SK-N-SH treated with all-trans-retinoic acid at 6 μM for 48 hours (cell line): ENCODE data around the gene ESYT3.

Experiments
- ATAC-seq: fragments of 200-7000 bp; cut with Tn5 transposase; 3 replicates; pipeline ENCODE4 v1.9.1; 2020; ENCODE audit warnings: mild to moderate bottlenecking, moderate library complexity
- ARNTL ChIP-seq: fragments of 450-650 bp; formaldehyde crosslinking; IDR thresholded peaks from 2 replicates; pipeline ENCODE4 v1.5.0; 2020; ENCODE audit warnings: low read depth, mild to moderate bottlenecking, moderate library complexity, borderline replicate concordance
- BACH2 ChIP-seq: fragments of 250-450 bp; sonication (Bioruptor Pico); IDR thresholded peaks from 2 replicates; pipeline ENCODE4 v1.9.0; 2021; ENCODE audit warnings: mild to moderate bottlenecking, borderline replicate concordance
- CSDC2 ChIP-seq: fragments of 250-450 bp; sonication (Bioruptor Pico); IDR thresholded peaks from 2 replicates; pipeline ENCODE4 v1.5.0; 2020; ENCODE audit warnings: mild to moderate bottlenecking, moderate library complexity
- ESRRG ChIP-seq: fragments of 250-450 bp; sonication (Bioruptor Pico); IDR thresholded peaks from 2 replicates; pipeline ENCODE4 v1.6.1; 2021; ENCODE audit warnings: mild to moderate bottlenecking
- GLIS3 ChIP-seq: fragments of 250-450 bp; sonication (Bioruptor Pico); IDR thresholded peaks from 2 replicates; pipeline ENCODE4 v1.5.0; 2020; ENCODE audit warnings: mild to moderate bottlenecking, moderate library complexity
- OSR1 ChIP-seq: fragments of 250-450 bp; sonication (Bioruptor Pico); IDR thresholded peaks from 2 replicates; pipeline ENCODE4 v1.8.0; 2022; ENCODE audit warnings: moderate library complexity, mild to moderate bottlenecking, inconsistent platforms
- PPARA ChIP-seq: fragments of 250-450 bp; sonication (Bioruptor Pico); IDR thresholded peaks from 2 replicates; pipeline ENCODE4 v1.5.0; 2020; ENCODE audit warnings: mild to moderate bottlenecking, borderline replicate concordance
- RARB ChIP-seq: fragments of 250-450 bp; sonication (Bioruptor Pico); IDR thresholded peaks from 2 replicates; pipeline ENCODE4 v1.8.0; 2021; ENCODE audit warnings: mild to moderate bottlenecking, moderate library complexity
- SNAI2 ChIP-seq: fragments of 250-450 bp; sonication (Bioruptor Pico); IDR thresholded peaks from 2 replicates; pipeline ENCODE4 v1.5.0; 2020; ENCODE audit warnings: mild to moderate bottlenecking, moderate library complexity
- TCF4 ChIP-seq: fragments of 250-450 bp; sonication (Bioruptor Pico); IDR thresholded peaks from 2 replicates; pipeline ENCODE4 v1.8.0; 2021; ENCODE audit warnings: mild to moderate bottlenecking, moderate library complexity, borderline replicate concordance
- TOX ChIP-seq: fragments of 250-450 bp; sonication (Bioruptor Pico); IDR thresholded peaks from 2 replicates; pipeline ENCODE4 v1.8.0; 2021; ENCODE audit warnings: mild to moderate bottlenecking, moderate library complexity, borderline replicate concordance
- ZC3H10 ChIP-seq: fragments of 250-450 bp; sonication (Bioruptor Pico); IDR thresholded peaks from 2 replicates; pipeline ENCODE4 v1.5.1; 2021; ENCODE audit warnings: mild to moderate bottlenecking, moderate library complexity
- ZFP3 ChIP-seq: fragments of 250-450 bp; sonication (Bioruptor Pico); IDR thresholded peaks from 2 replicates; pipeline ENCODE4 v1.5.0; 2020; ENCODE audit warnings: mild to moderate bottlenecking, moderate library complexity
- ZFP30 ChIP-seq: fragments of 450-650 bp; formaldehyde crosslinking; IDR thresholded peaks from 2 replicates; pipeline ENCODE4 v1.5.0; 2022; ENCODE audit warnings: mild to moderate bottlenecking, moderate library complexity
- ZNF565 ChIP-seq: fragments of 450-650 bp; formaldehyde crosslinking; conservative IDR thresholded peaks from 2 replicates; pipeline ENCODE4 v1.5.0; 2020; ENCODE audit warnings: low read depth, mild to moderate bottlenecking, moderate library complexity
- ZNF70 ChIP-seq: fragments of 450-650 bp; formaldehyde crosslinking; IDR thresholded peaks from 2 replicates; pipeline ENCODE4 v1.5.0; 2020; ENCODE audit warnings: mild to moderate bottlenecking, moderate library complexity
- ZNF8 ChIP-seq: fragments of 450-650 bp; formaldehyde crosslinking; IDR thresholded peaks from 2 replicates; pipeline ENCODE4 v1.5.0; 2020; ENCODE audit warnings: mild to moderate bottlenecking, moderate library complexity
- TF ChIP-seq, protein P1 (sequence below): fragments of 250-450 bp; sonication (Bioruptor Pico); IDR thresholded peaks from 2 replicates; pipeline ENCODE4 v1.8.0; 2020; ENCODE audit warnings: mild to moderate bottlenecking, moderate library complexity, borderline replicate concordance
- TF ChIP-seq, protein P2 (sequence below): fragments of 250-450 bp; sonication (Bioruptor Pico); IDR thresholded peaks from 2 replicates; pipeline ENCODE4 v1.5.0; 2020; ENCODE audit warnings: mild to moderate bottlenecking, moderate library complexity
- TF ChIP-seq, protein P3 (sequence below): fragments of 250-450 bp; sonication (Bioruptor Pico); IDR thresholded peaks from 2 replicates; pipeline ENCODE4 v1.8.0; 2021; ENCODE audit warnings: low read depth, mild to moderate bottlenecking, moderate library complexity, borderline replicate concordance
- TF ChIP-seq, protein P4 (sequence below): fragments of 250-450 bp; sonication (Bioruptor Pico); IDR thresholded peaks from 2 replicates; pipeline ENCODE4 v1.5.1; 2021; ENCODE audit warnings: mild to moderate bottlenecking, moderate library complexity

Gene ESYT3

DNA sequence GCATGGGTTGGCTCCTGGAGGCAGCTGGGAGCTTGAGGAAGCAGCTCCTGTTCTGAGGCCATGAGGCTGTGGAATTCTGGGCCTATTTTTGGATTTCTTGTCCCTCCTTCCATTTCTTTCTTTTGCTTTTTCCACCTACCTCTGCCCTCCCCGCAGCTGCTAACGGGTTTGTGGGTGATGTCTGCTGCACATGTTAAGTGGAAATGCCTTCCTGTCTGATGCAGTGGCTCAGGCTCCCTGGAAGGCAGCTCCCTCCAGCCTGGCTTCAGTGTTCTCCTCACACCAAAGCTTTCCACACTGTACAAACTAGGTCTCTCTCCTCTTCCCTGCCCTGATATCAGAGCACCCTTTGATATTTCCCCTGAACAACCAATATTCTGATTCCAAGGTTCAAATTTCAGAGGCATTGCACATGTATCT, 33.8 kb upstream of the ESYT3 start:
- no peak for TF ChIP-seq SNAI2 (CRISPR knock-in tag)
- no peak for TF ChIP-seq TOX (CRISPR knock-in tag)
- no peak for TF ChIP-seq ZFP30 (CRISPR knock-in tag)
- TF ChIP-seq ESRRG (CRISPR knock-in tag): no peak
- TF ChIP-seq BACH2: no peak
- TF ChIP-seq, protein P1, sequence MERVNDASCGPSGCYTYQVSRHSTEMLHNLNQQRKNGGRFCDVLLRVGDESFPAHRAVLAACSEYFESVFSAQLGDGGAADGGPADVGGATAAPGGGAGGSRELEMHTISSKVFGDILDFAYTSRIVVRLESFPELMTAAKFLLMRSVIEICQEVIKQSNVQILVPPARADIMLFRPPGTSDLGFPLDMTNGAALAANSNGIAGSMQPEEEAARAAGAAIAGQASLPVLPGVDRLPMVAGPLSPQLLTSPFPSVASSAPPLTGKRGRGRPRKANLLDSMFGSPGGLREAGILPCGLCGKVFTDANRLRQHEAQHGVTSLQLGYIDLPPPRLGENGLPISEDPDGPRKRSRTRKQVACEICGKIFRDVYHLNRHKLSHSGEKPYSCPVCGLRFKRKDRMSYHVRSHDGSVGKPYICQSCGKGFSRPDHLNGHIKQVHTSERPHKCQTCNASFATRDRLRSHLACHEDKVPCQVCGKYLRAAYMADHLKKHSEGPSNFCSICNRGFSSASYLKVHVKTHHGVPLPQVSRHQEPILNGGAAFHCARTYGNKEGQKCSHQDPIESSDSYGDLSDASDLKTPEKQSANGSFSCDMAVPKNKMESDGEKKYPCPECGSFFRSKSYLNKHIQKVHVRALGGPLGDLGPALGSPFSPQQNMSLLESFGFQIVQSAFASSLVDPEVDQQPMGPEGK (CRISPR knock-in tag): no peak
- TF ChIP-seq, all 23 proteins: peak for 0
- ATAC-seq: no peak

DNA sequence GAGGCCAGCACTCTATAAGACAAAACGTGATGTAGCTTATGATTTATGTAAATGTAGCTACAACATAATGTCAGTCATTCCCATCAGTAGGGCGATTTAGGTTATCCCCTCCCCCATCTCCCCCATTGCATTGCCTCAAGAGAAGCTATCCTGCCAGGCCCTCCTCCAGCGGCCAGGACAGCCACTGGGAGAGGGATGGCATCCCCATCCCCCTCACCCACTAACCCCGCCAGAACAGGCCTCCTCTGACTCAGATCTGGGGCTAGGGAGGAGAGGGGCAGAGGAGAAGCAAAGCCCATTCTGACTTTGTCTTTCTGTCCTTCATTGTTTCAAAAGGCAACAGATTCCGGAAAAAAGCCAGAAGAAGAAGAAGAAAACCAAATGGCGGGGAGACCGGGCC, 32.6 kb upstream of the ESYT3 start:
- ATAC-seq: no peak

DNA sequence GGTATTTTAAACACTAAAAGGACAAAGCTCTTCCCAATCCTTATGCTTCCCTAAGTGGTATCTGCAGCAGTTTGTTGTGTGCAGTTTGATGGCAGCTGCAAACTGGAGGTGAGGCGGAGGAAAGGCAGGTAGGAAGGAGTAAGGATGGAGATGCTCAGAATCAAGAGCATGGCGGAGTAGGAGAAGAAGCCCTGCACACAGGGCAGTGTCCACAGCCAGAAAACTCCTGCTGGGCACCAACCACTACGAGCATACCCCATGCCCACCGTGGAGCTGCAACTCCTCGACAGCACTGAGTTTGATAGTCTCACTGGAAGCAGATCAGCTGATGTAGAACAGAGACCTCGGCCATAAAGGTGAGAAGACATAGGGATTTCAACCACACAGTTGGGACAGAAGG, 30.3 kb upstream of the ESYT3 start:
- ATAC-seq: no peak
- TF ChIP-seq, protein P1 (CRISPR knock-in tag): no peak
- TF ChIP-seq ARNTL (CRISPR knock-in tag): no peak
- TF ChIP-seq GLIS3 (CRISPR knock-in tag): no peak
- no peak for TF ChIP-seq ESRRG (CRISPR knock-in tag)
- no peak for TF ChIP-seq CSDC2 (CRISPR knock-in tag)
- no peak for TF ChIP-seq ZNF70 (CRISPR knock-in tag)
- TF ChIP-seq TCF4 (CRISPR knock-in tag): no peak
- no peak for TF ChIP-seq PPARA
- TF ChIP-seq, protein P2, sequence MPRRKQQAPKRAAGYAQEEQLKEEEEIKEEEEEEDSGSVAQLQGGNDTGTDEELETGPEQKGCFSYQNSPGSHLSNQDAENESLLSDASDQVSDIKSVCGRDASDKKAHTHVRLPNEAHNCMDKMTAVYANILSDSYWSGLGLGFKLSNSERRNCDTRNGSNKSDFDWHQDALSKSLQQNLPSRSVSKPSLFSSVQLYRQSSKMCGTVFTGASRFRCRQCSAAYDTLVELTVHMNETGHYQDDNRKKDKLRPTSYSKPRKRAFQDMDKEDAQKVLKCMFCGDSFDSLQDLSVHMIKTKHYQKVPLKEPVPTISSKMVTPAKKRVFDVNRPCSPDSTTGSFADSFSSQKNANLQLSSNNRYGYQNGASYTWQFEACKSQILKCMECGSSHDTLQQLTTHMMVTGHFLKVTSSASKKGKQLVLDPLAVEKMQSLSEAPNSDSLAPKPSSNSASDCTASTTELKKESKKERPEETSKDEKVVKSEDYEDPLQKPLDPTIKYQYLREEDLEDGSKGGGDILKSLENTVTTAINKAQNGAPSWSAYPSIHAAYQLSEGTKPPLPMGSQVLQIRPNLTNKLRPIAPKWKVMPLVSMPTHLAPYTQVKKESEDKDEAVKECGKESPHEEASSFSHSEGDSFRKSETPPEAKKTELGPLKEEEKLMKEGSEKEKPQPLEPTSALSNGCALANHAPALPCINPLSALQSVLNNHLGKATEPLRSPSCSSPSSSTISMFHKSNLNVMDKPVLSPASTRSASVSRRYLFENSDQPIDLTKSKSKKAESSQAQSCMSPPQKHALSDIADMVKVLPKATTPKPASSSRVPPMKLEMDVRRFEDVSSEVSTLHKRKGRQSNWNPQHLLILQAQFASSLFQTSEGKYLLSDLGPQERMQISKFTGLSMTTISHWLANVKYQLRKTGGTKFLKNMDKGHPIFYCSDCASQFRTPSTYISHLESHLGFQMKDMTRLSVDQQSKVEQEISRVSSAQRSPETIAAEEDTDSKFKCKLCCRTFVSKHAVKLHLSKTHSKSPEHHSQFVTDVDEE (CRISPR knock-in tag): no peak

More for the DNA sequence above, 32.6 kb upstream of the ESYT3 start:
- no peak for TF ChIP-seq ARNTL (CRISPR knock-in tag)
- no peak for TF ChIP-seq ZFP3 (CRISPR knock-in tag)
- TF ChIP-seq ZC3H10 (CRISPR knock-in tag): no peak
- no peak for TF ChIP-seq CSDC2 (CRISPR knock-in tag)
- TF ChIP-seq BACH2: no peak
- TF ChIP-seq RARB (CRISPR knock-in tag): no peak
- TF ChIP-seq ZNF565 (CRISPR knock-in tag): no peak
- TF ChIP-seq TCF4 (CRISPR knock-in tag): no peak
- TF ChIP-seq TOX (CRISPR knock-in tag): no peak
- no peak for TF ChIP-seq GLIS3 (CRISPR knock-in tag)
- TF ChIP-seq OSR1 (CRISPR knock-in tag): no peak
- TF ChIP-seq, protein P3, sequence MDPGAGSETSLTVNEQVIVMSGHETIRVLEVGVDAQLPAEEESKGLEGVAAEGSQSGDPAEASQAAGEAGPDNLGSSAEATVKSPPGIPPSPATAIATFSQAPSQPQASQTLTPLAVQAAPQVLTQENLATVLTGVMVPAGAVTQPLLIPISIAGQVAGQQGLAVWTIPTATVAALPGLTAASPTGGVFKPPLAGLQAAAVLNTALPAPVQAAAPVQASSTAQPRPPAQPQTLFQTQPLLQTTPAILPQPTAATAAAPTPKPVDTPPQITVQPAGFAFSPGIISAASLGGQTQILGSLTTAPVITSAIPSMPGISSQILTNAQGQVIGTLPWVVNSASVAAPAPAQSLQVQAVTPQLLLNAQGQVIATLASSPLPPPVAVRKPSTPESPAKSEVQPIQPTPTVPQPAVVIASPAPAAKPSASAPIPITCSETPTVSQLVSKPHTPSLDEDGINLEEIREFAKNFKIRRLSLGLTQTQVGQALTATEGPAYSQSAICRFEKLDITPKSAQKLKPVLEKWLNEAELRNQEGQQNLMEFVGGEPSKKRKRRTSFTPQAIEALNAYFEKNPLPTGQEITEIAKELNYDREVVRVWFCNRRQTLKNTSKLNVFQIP (CRISPR knock-in tag): no peak
- no peak for TF ChIP-seq ESRRG (CRISPR knock-in tag)
- TF ChIP-seq, protein P4, sequence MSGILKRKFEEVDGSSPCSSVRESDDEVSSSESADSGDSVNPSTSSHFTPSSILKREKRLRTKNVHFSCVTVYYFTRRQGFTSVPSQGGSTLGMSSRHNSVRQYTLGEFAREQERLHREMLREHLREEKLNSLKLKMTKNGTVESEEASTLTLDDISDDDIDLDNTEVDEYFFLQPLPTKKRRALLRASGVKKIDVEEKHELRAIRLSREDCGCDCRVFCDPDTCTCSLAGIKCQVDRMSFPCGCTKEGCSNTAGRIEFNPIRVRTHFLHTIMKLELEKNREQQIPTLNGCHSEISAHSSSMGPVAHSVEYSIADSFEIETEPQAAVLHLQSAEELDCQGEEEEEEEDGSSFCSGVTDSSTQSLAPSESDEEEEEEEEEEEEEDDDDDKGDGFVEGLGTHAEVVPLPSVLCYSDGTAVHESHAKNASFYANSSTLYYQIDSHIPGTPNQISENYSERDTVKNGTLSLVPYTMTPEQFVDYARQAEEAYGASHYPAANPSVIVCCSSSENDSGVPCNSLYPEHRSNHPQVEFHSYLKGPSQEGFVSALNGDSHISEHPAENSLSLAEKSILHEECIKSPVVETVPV (CRISPR knock-in tag): no peak
- TF ChIP-seq, protein P1 (CRISPR knock-in tag): no peak
- TF ChIP-seq, protein P2 (CRISPR knock-in tag): no peak
- no peak for TF ChIP-seq ZNF8 (CRISPR knock-in tag)
